ENCODE data around the gene RAP2A.

RAP2A gene

GRCh38 chr13:97430296-97430695 lies 3.7 kb upstream of the RAP2A start:
- H3K9ac ChIP-seq (ENCODE audit: low read length) = no peak overlapping the region
- H3K79me2 ChIP-seq (ENCODE audit: low read length) = peaks cover 10% of the 10 kb centered on the region
- no peaks in the 10 kb centered on the region for H3K9me3 ChIP-seq (replicated peaks; ENCODE audit: insufficient read depth, low read length)
- no peaks in the 10 kb centered on the region for H3K36me3 ChIP-seq (replicated peaks; ENCODE audit: insufficient read depth, low read length)
- TF ChIP-seq EZH2 (optimal IDR thresholded peaks at IDR 0.05; ENCODE audit: low read depth, low read length) (no peak), CTCF (IDR thresholded peaks at IDR 0.05; ENCODE audit: low read length) (no peak), EZH2phosphoT487 (IDR thresholded peaks at IDR 0.05; ENCODE audit: low read length) (no peak)
- H3K4me2 ChIP-seq (ENCODE audit: low read depth, low read length) = no peak overlapping the region
- no peaks in the 10 kb centered on the region for H4K20me1 ChIP-seq (ENCODE audit: insufficient read depth, low read length)
- no peak overlapping the region for H3K27ac ChIP-seq (ENCODE audit: low read length)
- no peak overlapping the region for H3K4me3 ChIP-seq (ENCODE audit: low read length)
- no peak overlapping the region for H2AFZ ChIP-seq (ENCODE audit: low read length)
- H3K4me1 ChIP-seq (ENCODE audit: low read length) = 0 out of 2 replicates have a peak, but pooled peaks cover 11% of the 10 kb centered on the region
- H3K9me2 ChIP-seq (replicated peaks; ENCODE audit: insufficient read depth, low read length) = no peaks in the 10 kb centered on the region
- DNase-seq = no peak
- H3K27me3 ChIP-seq (replicated peaks; ENCODE audit: insufficient read depth, low read length) = no peaks in the 10 kb centered on the region
- H3F3A ChIP-seq (ENCODE audit: insufficient read depth, low read length) = peaks cover 12% of the 10 kb centered on the region

DNA sequence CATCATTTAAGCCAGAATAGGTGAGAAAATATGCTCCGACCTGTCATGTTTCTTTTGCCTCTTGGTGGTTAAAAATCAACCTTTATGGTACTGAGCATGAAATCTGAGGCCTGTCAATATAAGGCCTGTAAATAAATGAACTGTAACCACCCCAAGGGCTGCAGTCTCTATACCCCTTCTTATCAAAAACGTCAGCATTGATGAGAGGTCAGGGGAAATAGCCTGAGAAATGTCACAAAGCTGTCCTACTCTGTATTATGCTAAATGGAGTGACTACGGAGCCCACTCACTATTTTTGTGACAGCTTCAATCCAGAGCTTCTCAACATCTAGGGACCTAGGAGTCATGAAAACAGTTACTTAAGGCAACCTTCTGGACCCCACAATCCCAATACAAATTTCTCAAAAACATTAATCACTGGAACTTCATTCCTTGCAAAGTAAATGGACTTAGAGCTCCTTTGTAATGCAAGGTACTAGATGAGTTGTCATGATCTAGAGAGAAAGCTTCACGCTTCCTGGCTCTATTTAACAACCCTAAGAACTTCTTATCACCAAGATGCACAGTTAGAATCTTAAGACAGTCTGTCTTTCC lies 2.7 kb upstream of the RAP2A start:
- Histone ChIP-seq H2AFZ (ENCODE audit: low read length) (no peak overlapping the region), H3K9me2 (replicated peaks; ENCODE audit: insufficient read depth, low read length) (no peaks in the 10 kb centered on the region), H3K4me3 (ENCODE audit: low read length) (0 out of 2 replicates have a peak overlapping the region, but pooled peaks have one; percentile 76), H3K79me2 (ENCODE audit: low read length) (peaks cover 20% of the 10 kb centered on the region), H3K27me3 (replicated peaks; ENCODE audit: insufficient read depth, low read length) (no peaks in the 10 kb centered on the region), H3K27ac (ENCODE audit: low read length) (no peak overlapping the region), H3F3A (ENCODE audit: insufficient read depth, low read length) (peaks cover 12% of the 10 kb centered on the region), H4K20me1 (ENCODE audit: insufficient read depth, low read length) (no peaks in the 10 kb centered on the region), H3K4me1 (ENCODE audit: low read length) (0 out of 2 replicates have a peak, but pooled peaks cover 14% of the 10 kb centered on the region), H3K4me2 (ENCODE audit: low read depth, low read length) (peak overlapping the region; percentile 84), H3K36me3 (replicated peaks; ENCODE audit: insufficient read depth, low read length) (no peaks in the 10 kb centered on the region), H3K9me3 (replicated peaks; ENCODE audit: insufficient read depth, low read length) (no peaks in the 10 kb centered on the region), H3K9ac (ENCODE audit: low read length) (no peak overlapping the region)
- TF ChIP-seq EZH2 (optimal IDR thresholded peaks at IDR 0.05; ENCODE audit: low read depth, low read length) = no peak
- no peak for TF ChIP-seq EZH2phosphoT487 (IDR thresholded peaks at IDR 0.05; ENCODE audit: low read length)
- no peak for TF ChIP-seq CTCF (IDR thresholded peaks at IDR 0.05; ENCODE audit: low read length)
- DNase-seq = no peak

DNA sequence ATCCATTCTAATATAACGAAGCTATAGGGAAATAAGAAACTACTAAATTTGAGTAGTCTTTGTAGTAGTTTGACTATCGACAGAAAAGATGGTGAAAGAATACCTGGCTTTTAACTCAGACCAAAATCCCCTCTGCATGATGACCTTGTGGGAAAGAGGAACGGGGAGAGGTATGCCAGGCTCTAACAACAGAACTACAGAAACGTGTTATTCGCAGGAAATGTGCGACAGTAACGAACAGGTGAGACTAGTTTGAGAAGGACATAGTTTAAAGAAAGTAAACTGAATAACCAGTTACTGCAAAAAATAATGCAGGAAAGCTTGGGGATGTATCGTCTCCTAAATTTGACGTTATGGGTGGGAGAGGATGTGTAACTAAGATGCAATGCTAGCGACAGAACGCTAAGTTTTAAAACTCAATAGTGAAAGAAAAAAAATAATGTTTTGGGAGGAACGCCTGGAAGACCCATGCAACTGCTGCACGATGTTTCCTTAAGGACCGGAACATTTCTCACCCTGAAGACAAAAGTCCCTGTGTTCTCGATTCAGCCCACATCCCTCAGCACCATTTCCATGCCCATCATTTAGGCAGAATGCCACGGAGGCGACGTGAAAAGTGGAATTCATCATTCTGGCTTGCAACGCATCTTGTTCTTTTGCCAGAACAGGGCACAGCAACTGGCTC lies 1.6 kb upstream of the RAP2A start:
- Histone ChIP-seq H3K36me3 (replicated peaks; ENCODE audit: insufficient read depth, low read length) (no peaks in the 10 kb centered on the region), H3K9me2 (replicated peaks; ENCODE audit: insufficient read depth, low read length) (no peaks in the 10 kb centered on the region), H2AFZ (ENCODE audit: low read length) (peak overlapping the region; percentile 59), H4K20me1 (ENCODE audit: insufficient read depth, low read length) (no peaks in the 10 kb centered on the region), H3K9ac (ENCODE audit: low read length) (peak overlapping the region; percentile 55), H3K27ac (ENCODE audit: low read length) (peak overlapping the region; percentile 63; the same call in 1 of the 2 replicates), H3K27me3 (replicated peaks; ENCODE audit: insufficient read depth, low read length) (no peaks in the 10 kb centered on the region), H3K4me2 (ENCODE audit: low read depth, low read length) (peak overlapping the region; percentile 84), H3F3A (ENCODE audit: insufficient read depth, low read length) (peaks cover 15% of the 10 kb centered on the region), H3K79me2 (ENCODE audit: low read length) (peaks cover 30% of the 10 kb centered on the region), H3K4me1 (ENCODE audit: low read length) (peaks cover 23% of the 10 kb centered on the region; the same call in 1 of the 2 replicates), H3K4me3 (ENCODE audit: low read length) (peak overlapping the region; percentile 76), H3K9me3 (replicated peaks; ENCODE audit: insufficient read depth, low read length) (no peaks in the 10 kb centered on the region)
- no peak for TF ChIP-seq CTCF (IDR thresholded peaks at IDR 0.05; ENCODE audit: low read length)
- no peak for TF ChIP-seq EZH2 (optimal IDR thresholded peaks at IDR 0.05; ENCODE audit: low read depth, low read length)
- TF ChIP-seq EZH2phosphoT487 (IDR thresholded peaks at IDR 0.05; ENCODE audit: low read length) = no peak
- no peak for DNase-seq
